Lower leg skin (tissue), 3 donors: Measurements from ENCODE around the gene POC1A.

Source experiments
- CTCF ChIP-seq, 3 donors: fragments of 450-650 bp; IDR thresholded peaks; one replicate each; pipeline ENCODE4 v1.5.1; 2016; ENCODE audit warnings: antibody characterized with exemption in 3 of 3, mild to moderate bottlenecking in 3 of 3, moderate library complexity in 2 of 3
- POLR2A ChIP-seq, 2 donors: fragments of 450-650 bp; IDR thresholded peaks; one replicate each; pipeline ENCODE4 v1.6.1; 2016 to 2017; ENCODE audit warnings: antibody characterized with exemption in 2 of 2, mild to moderate bottlenecking in 1 of 2, moderate library complexity in 1 of 2

GRCh38 chr3:52085681-52086282 is 68.4 kb downstream of the POC1A start:
- TF ChIP-seq CTCF (IDR thresholded peaks at IDR 0.05) (no peak), POLR2A (IDR thresholded peaks at IDR 0.05) (no peak)
